GM19372 (cell line): ENCODE results near the gene ITGB1.
A peak's percentile ranks its signal among the peaks of the same experiment; 100 is the strongest.
"Not testable (repeated sequence)": the region's sequence is repeated elsewhere in the genome, so short reads cannot be mapped to it uniquely, and the experiment has no call there.

ENCODE experiments used
- ATAC-seq: cut with Tn5 transposase; IDR thresholded peaks from one replicate; pipeline ENCODE4 v1.9.1; 2021; ENCODE audit warnings: mild to moderate bottlenecking, low read depth, moderate library complexity; ENCODE audit not compliant: unreplicated experiment

The ITGB1 gene

GRCh38 chr10:32958085-32959005, at the start of gene ITGB1:
TSS of gene ITGB1 (minus strand) at chr10:32958230. CDS start at chr10:32935558, 22,672 bp downstream.
- ATAC-seq = peak; percentile 73

- no peak for ATAC-seq
These were observed 48.4 kb upstream of the ITGB1 start for GRCh38 chr10:33006342-33006887.

- ATAC-seq = peak; percentile 61
These were observed 47.6 kb upstream of the ITGB1 start for GRCh38 chr10:33005322-33006301.

- ATAC-seq = no peak
These were observed 44.0 kb upstream of the ITGB1 start for GRCh38 chr10:33001908-33002492.

GRCh38 chr10:32998060-32998581, 40.1 kb upstream of the ITGB1 start:
- ATAC-seq = not testable (repeated sequence)

GRCh38 chr10:32995751-32996150, 37.7 kb upstream of the ITGB1 start:
- ATAC-seq = peak; percentile 81

GRCh38 chr10:32995066-32995622, 37.1 kb upstream of the ITGB1 start:
- no peak for ATAC-seq

- not testable (repeated sequence) for ATAC-seq
These were observed 36.6 kb upstream of the ITGB1 start for GRCh38 chr10:32994632-32995031.

GRCh38 chr10:32992310-32992709, 34.3 kb upstream of the ITGB1 start:
- not testable (repeated sequence) for ATAC-seq

- no peak for ATAC-seq
These were observed 32.8 kb upstream of the ITGB1 start for GRCh38 chr10:32990811-32991210.

- no peak for ATAC-seq
These were observed 30.6 kb upstream of the ITGB1 start for GRCh38 chr10:32988604-32989003.

- ATAC-seq = no peak
These were observed 29.1 kb upstream of the ITGB1 start for GRCh38 chr10:32987172-32987571.

- no peak for ATAC-seq
These were observed 27.8 kb upstream of the ITGB1 start for GRCh38 chr10:32985775-32986350.

GRCh38 chr10:32985341-32985764, 27.3 kb upstream of the ITGB1 start:
- no peak for ATAC-seq

GRCh38 chr10:32984003-32984600, 26.1 kb upstream of the ITGB1 start:
- no peak for ATAC-seq

- ATAC-seq = no peak
These were observed 25.2 kb upstream of the ITGB1 start for GRCh38 chr10:32982911-32983909.

- ATAC-seq = no peak
These were observed 24.3 kb upstream of the ITGB1 start for GRCh38 chr10:32982293-32982709.

GRCh38 chr10:32981760-32982159, 23.7 kb upstream of the ITGB1 start:
- no peak for ATAC-seq
